GM21717 (cell line): ENCODE data around the gene HDAC11.
"Not testable (repeated sequence)": the region's sequence is repeated elsewhere in the genome, so short reads cannot be mapped to it uniquely, and the experiment has no call there.

ENCODE experiments used
- ATAC-seq: cut with Tn5 transposase; IDR thresholded peaks from one replicate; pipeline ENCODE4 v1.9.1; 2021; ENCODE audit warnings: mild to moderate bottlenecking, moderate library complexity; ENCODE audit not compliant: unreplicated experiment

HDAC11 gene

DNA sequence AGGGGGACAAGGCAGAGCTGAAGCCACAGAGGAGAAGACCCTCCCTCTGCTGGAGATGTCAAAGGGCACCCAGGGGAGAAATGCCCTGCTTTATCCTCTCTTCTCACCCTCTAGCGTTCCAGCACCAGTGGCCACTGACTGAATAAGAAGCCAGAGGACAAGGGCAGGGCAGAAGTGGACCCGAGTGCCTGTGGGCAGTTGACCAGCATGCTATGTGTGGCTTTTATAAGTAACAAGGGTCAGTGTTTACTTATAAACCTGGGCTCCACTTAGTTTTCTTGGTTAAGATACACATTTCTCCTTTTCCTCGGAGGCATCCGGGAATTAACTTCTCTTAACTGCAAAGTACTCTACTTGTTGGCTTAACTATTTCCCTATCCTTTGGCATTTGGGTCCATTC, 13.3 kb upstream of the HDAC11 start:
- no peak for ATAC-seq

GRCh38 chr3:13470894-13471574, 9.1 kb upstream of the HDAC11 start:
- ATAC-seq: no peak

- ATAC-seq: no peak
Observed at GRCh38 chr3:13472286-13472685, 7.8 kb upstream of the HDAC11 start.

GRCh38 chr3:13473020-13473419, 7.1 kb upstream of the HDAC11 start:
- ATAC-seq: no peak

DNA sequence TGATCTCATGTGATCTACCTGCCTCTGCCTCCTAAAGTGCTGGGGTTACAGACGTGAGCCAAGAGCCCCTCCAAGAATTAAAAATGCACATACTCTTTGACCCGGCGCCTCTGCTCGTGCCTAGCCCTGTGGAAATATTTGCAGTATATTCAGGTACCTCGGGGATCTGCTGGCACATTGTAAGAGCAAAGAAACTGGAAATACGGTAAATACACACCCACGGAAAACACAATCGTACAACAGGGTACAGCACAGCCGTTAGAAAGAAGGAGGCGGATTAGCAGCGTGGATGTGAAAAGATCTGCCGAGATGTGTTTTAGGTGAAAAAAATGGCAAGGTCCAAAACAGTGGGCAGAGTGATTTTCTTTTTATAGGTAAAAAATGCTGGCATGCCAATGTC, 6.1 kb upstream of the HDAC11 start:
- ATAC-seq: no peak

- ATAC-seq: no peak
Observed at GRCh38 chr3:13474776-13475303, 5.3 kb upstream of the HDAC11 start.

GRCh38 chr3:13475871-13476590, 4.1 kb upstream of the HDAC11 start:
- no peak for ATAC-seq

DNA sequence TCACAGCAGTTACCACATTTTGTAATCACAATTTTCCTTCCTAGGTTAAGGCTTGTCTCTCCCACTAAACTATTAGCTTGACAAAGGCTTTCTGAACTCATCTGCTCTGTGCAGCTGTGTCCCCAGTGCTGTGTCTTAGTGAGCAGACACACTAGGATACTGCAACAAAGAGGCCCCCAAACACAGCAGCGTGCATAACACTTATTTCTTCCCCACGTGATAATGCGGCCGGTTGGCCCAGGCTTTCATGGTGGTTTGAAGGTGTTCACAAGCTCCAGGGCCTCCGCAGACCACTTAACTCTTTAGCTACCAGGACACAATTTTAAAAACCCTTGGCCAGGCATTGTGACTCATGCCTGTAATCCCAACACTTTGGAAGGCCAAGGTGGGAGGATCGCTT, 2.2 kb upstream of the HDAC11 start:
- ATAC-seq: no peak

DNA sequence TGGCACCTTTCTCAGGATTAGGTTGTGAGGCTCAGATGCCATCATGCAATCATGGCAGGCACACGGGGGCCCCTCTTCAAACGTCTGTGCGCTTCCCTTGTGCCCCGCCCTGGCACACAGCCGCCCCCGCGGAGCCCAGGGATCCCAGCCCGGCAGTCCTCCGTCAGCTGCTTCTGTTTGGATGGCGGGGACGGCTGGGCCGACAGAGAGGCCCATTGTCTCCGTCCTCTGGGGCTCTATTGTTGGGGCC, 849 bp upstream of the HDAC11 start:
- ATAC-seq: peak; percentile 9

DNA sequence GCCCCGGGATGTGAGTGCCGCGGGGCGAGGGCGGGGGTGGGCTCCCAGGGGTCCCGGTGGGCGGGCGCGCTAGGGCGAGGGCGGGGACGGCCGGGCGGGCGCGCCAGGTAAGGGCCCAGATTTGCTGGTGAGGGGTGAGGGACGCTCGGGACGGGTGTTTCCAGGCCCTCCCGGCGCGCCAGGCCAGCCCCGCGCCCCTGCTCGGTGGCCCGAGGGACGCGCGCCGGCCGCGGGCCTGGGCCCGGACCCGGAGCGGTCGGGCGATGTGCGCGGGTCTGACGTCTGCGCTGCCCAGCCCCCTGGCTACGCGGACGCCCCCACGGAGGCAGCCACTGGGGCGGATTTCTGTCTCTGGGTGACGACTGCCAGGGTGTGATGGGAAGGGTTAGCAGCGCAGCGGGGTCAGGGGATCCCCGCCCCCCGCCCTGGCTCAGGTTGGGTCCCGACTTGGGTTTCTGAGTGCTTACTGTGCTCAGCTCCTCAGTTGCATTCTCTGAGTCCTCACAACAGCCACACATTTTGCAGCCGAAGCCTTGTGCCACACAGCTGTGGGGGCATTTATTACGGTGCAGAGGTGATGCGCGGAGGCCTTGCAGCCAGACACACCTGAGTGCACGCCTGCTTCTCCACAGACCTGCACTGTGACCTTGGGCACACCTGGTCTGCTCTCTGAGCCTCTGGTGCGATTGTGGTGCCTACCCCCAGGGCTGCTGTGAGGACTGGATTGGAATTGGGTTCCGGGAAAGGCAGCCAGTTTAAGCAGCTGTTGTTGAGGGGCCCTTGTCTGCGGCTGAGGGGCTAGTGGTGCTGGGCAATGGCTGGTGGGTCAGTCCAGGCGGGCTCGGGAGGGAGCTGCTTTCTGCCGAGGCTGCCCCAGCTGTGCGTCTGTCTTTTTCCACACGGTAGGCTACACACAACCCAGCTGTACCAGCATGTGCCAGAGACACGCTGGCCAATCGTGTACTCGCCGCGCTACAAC, 523 bp downstream of the HDAC11 start:
- peak; percentile 24 for ATAC-seq

DNA sequence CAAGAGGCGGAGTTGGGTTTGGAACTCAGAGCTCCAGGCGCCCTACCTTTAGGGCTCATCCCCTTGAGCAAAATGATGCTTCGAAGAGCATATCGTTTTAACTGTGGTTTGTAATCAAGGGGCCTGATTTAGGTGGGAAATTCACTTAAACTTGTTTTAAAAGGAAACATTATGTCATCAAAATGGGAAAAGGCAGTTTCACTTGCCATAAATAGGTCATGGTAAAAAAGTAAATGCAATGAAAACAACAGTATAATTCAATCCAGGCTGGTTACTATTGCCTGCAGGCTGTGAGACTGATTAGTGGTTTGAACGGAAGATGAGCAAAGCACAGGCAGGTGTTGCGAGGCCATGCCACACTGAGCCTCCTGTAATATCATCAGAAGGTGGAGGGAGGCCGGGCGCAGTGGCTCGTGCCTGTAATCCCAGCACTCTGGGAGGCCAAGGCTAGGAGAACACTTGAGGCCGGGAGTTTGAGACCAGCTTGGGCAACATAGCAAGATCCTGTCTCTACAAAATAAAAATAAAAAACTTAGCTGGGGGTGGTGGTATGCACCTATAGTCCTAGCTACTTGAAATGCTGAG, 2.1 kb downstream of the HDAC11 start:
- ATAC-seq: no peak

DNA sequence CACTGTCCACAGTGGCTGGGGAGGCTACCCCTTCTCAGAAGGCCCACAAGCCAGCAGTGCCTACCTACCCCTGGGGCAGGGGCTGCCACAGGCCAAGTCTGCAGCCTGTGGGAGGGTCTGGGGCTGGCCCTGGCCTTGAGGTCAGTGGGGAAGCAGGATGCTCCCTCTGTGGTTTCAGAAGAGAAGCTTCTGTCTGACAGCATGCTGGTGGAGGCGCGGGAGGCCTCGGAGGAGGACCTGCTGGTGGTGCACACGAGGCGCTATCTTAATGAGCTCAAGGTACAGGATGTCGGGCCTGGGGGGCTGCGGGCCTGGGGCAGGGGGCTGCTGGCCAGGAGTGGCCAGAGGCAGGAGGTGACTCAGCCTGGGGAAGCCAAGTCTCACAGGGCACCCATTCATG, 3.2 kb downstream of the HDAC11 start:
- ATAC-seq: no peak

- ATAC-seq: no peak
Observed at GRCh38 chr3:13483988-13484695, 4.0 kb downstream of the HDAC11 start.

DNA sequence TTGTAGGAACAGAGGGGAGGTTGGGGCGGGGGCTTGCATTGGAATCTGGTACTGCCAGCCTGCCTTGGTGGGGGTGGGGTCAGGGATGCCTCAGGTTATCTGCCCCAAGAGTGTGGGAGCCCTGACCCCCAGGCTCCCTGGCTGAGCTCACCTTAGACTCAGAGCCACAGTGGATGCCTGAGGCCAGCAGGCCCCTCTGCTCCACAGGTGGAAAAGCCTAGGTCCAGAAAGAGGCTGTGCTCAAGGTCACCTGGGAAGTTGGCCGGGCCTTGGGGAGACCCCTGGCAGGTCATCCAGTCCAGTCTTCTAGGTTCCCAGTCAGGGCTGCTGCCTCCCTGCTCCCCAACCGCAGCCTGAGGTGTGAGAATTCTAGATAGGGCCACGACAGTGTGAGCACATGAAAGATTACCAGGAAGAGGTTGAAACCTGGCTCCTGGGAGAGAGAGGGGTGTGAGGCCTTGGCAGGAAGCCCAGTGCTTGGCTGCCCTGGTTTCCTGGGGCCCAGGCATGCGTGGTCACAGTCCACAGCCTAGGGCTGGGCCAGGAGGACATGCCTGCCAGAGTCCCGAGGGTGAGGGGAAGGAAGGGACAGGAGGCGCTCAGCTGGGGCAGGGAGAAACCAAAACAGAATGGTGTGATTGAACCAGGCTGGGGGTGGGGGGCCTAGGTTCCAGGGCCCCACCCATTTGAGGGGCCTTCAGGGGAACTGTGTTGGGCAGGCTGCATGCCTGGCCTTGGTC, 4.9 kb downstream of the HDAC11 start:
- no peak for ATAC-seq

DNA sequence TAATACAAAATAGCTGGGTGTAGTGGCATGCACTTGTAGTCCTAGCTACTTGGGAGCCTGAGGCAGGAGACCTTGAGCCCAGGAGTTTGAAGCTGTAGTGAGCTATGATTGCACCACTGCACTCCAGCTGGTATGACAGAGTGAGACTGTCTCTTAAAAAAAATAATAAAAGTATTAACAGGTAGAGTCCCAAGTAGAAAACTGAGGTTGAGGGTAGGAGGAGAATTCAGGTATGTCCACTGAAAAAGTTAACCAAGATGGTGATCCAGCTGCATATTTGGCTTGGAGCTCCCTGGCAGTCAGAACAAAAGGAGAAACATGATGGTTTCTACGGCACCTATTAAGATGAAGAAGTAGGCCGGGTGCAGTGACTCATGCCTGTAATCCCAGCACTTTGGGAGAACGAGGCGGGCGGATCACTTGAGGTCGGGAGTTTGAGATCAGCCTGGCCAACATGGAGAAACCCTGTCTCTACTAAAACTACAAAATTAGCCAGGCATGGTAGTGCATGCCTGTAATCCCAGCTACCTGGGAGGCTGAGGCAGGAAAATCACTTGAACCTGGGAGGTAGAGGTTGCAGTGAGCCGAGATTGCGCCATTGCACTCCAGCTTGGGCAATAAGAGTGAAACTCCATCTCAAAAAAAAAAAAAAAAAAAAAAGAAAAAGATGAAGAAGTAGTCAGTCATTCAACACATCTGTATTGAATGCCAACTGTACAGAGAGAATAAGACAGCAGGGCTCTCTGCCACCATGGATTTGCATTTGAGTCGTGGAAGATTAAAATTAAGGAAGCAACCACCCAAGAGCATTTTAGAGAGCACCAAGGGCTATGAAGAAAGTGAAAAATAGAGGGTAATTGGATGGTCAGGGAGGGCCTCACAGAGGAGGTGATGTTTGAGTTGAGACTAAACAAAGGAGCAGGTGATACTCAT, 5.8 kb downstream of the HDAC11 start:
- ATAC-seq: not testable (repeated sequence)

- ATAC-seq: no peak
Observed at GRCh38 chr3:13487403-13487802, 7.3 kb downstream of the HDAC11 start.

DNA sequence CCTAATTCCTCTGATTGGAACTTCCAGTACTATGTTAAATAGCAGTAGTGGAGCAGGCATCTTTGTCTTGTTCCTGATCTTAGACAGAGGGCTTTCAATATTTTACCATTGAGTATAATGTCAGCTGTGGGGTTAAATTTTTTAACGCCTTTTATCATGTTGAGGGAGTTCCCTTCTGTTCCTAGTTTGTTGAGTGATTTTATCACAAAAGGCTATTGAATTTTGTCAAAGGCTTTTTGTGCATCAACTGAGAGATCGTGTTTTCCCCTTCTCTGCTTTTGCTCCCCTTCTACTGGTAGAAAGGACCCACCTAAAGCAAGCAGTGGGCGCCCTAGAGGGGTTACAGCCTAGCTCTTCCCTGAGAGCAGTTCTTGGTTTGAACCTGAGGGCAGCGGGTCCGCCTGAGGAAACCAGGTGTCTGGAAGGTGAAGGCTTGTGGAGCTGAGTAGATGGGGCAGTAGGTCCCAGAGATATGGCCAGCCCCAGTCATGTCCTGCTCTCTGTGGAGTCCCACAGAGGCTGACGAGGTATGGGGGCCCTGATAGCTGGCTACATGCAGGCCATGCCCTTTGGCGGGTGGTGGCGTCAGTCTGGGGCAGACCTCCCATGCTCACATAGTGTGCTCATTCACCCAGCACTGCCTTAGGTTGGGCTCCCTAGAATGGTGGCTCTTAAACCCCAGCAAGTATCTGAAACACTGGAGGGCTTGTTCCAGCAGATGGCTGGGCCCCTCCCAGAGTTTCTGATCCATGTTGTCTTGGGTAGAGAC, 11.3 kb downstream of the HDAC11 start:
- no peak for ATAC-seq

- no peak for ATAC-seq
Observed at GRCh38 chr3:13492048-13492447, 11.9 kb downstream of the HDAC11 start.
